IPS-18c (cell line): ENCODE measurements around the gene MVP.

Experiments used
- H3K4me3 ChIP-seq: 2 replicates; pipeline ENCODE4 v1.7.0; 2013; ENCODE audit warnings: low read depth, mild to moderate bottlenecking, low read length, moderate library complexity; ENCODE audit not compliant: insufficient read depth
- H3K9me3 ChIP-seq: one replicate; pipeline ENCODE4 v1.6.1; 2013; ENCODE audit warnings: mild to moderate bottlenecking, low read length, moderate library complexity; ENCODE audit not compliant: control insufficient read depth, insufficient read depth

Gene MVP

GRCh38 chr16:29794231-29794710, 26.0 kb upstream of the MVP start:
- Histone ChIP-seq H3K9me3 (no peaks in the 10 kb centered on the region), H3K4me3 (no peak overlapping the region)

GRCh38 chr16:29802416-29802935, 17.8 kb upstream of the MVP start:
- H3K4me3 ChIP-seq = no peak overlapping the region; the same call in 1 of the 2 replicates
- no peaks in the 10 kb centered on the region for H3K9me3 ChIP-seq

- H3K4me3 ChIP-seq = no peak overlapping the region
- H3K9me3 ChIP-seq = no peaks in the 10 kb centered on the region
These were observed 16.2 kb upstream of the MVP start for GRCh38 chr16:29804020-29804419.

DNA sequence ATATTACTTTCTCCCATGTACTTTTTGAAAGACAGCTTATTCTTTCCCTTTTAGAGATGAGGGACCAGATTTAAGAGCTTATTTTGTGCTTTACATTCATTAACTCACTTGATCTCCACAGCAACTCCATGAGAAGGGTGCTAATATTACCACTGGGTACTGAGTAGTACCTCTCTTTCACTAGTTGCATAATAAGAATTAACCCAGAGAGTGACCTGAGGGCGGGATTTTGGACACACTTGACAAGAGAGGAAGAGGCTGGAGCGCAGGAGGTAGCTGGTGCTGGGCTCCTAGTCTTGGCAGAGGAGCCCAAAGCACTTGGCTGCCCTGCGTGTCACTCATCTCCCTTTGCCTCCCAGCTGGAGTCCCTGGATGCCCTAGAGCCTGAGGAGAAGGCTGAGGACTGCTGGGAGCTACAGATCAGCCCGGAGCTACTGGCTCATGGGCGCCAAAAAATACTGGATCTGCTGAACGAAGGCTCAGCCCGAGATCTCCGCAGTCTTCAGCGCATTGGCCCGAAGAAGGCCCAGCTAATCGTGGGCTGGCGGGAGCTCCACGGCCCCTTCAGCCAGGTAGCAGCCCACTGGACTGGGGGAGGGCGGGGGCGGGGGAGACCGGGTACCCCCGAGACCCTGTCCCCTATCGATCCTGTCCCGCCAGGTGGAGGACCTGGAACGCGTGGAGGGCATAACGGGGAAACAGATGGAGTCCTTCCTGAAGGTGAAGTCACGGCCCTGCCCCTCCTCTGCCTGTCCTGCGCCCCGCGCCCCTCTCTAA, 15.6 kb upstream of the MVP start:
- no peaks in the 10 kb centered on the region for H3K9me3 ChIP-seq
- H3K4me3 ChIP-seq = peak overlapping the region; percentile 73

DNA sequence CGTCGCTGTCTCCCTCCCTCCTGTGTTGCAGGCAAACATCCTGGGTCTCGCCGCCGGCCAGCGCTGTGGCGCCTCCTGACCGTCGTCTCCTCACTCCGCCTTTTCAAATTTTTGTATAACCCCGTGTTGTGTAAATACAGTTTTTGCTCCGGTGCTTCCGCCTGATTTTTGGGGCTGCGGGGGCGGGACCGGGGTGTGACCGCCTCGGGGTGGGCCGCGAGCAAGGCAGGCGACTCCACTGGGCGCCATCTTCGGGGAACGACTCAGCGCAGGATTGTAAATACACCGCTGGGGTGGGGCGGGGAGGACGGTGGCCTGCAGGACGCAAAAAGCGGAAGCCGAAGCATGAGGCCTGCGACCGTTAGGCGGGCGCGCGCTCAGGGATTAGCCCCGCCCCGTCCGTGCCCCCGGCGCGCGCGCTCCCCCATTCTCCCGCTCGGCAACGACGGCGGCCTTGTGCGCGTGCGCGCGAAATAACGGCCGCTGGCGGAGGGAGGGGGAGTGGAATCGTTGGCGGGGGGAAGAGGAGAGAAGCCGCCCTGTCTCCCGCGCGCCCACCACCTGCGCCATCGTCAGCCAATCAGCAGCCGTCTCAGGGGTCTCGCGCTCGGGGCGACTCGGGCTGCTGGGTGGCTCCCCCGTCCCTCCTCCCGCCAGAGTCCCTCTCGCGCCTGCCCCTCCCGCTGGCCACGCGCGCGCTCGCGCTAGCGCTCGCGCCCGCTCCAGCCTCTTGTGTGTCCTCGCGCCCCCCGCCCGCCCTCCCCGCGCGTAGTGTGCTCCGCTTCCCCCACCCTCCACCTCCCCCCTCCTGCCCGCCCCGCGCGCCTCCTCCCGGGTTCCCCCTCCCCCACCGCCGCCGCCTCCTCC, 14.8 kb upstream of the MVP start:
- Histone ChIP-seq H3K4me3 (peak overlapping the region; percentile 73), H3K9me3 (no peaks in the 10 kb centered on the region)

- Histone ChIP-seq H3K9me3 (no peaks in the 10 kb centered on the region), H3K4me3 (peak within 1 kb of the TSS; percentile 88)
These were observed 14.1 kb upstream of the MVP start, which contains the start of gene MAZ for GRCh38 chr16:29806099-29806579. Gene MAZ, plus strand, starts transcription at chr16:29806529. Its CDS starts 173 bp downstream, at chr16:29806702.

- no peaks in the 10 kb centered on the region for H3K9me3 ChIP-seq
- H3K4me3 ChIP-seq = peak overlapping the region; percentile 88
These were observed 13.4 kb upstream of the MVP start for GRCh38 chr16:29806641-29807425.

GRCh38 chr16:29807426-29808218, 12.6 kb upstream of the MVP start:
- Histone ChIP-seq H3K9me3 (no peaks in the 10 kb centered on the region), H3K4me3 (peak overlapping the region; percentile 88)

- H3K9me3 ChIP-seq = no peaks in the 10 kb centered on the region
- peak overlapping the region; percentile 88 for H3K4me3 ChIP-seq
These were observed 11.9 kb upstream of the MVP start for GRCh38 chr16:29808219-29808900.

GRCh38 chr16:29809031-29809747, 11.1 kb upstream of the MVP start:
- H3K4me3 ChIP-seq = peak overlapping the region; percentile 88; the same call in 1 of the 2 replicates

DNA sequence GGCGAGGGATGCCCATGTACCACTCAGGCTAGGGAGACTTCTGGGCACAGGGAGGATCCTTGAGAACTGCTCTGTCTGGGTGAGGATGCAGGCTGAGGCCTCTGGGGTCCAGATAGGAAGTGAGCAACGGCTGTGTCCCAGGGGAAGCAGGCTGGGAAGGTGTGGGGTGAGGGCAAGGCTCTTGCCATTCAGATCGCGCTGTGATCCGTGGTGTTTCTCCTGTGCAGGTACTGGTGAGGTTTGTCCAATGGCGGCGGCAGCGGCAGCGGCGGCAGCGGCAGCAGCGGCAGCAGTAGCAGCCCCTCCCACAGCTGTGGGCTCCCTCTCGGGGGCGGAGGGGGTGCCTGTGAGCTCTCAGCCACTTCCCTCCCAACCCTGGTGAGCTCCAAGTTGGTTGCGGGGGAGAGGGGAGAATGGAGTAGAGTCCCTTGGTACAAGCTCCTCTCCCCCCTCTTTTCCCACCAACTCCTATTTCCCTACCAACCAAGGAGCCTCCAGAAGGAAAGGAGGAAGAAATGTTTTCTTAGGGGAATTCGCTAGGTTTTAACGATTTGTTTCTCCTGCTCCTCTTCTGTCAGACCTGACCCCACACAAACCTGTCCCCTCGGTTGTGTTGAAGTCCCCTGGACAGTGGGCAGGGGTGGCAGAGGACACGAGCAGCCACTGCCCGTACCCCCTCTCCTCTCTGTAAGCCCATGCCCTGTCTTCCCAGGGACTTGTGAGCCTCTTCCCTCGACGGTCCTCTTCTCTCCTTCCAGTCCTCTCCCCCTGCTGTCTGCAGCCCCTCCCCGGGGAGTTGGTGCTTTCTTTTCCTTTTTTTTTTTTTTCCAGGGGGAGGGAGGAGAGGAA, 10.2 kb upstream of the MVP start:
- Histone ChIP-seq H3K4me3 (peak overlapping the region; percentile 28), H3K9me3 (no peaks in the 10 kb centered on the region)

More at GRCh38 chr16:29809031-29809747, 11.1 kb upstream of the MVP start:
- no peaks in the 10 kb centered on the region for H3K9me3 ChIP-seq

GRCh38 chr16:29810699-29811169, 9.5 kb upstream of the MVP start:
- Histone ChIP-seq H3K4me3 (peak overlapping the region; percentile 25), H3K9me3 (no peaks in the 10 kb centered on the region)

DNA sequence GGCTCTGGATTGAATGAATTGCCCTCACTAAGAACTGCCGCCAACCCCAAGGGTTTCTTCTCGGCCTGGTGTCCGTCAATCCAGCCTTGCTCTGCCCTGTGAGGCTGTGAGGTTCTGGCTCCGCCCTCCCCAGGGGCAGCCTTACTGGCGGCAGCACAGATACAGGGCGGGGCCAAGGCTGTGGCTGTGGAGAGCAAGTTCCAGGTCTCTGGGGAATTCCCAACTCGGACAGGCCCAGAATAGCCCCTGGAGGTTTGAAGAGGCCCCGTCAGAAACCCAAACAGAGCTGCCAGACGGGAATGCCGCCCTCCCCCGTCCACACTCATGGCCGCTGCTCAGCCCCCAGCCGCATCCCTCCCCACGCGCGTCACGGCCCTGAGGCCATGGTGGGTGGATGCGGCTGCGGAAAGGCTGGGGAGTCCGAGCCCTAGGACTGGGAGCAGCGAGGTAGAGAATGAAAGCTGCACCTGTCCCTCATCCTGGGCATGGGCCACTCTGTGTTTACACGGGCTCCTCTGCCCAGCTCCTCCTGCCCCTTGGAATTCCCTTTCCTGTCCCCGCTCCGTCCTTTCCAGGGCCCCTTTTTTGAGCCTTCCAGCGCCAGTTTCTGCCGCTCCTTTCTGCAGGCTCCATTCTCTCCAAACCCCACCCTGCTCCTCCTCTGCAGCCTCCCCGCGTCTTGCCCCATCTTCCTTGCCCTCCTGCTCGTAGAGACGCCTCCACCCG, 8.9 kb upstream of the MVP start:
- peak overlapping the region; percentile 88 for H3K4me3 ChIP-seq

More for the DNA sequence above, 8.9 kb upstream of the MVP start:
- H3K9me3 ChIP-seq = no peaks in the 10 kb centered on the region
